Activated B cell treated with CpG ODN at 0.5 μM for 24 hours (primary cell): ENCODE data around the gene RNF121. TPM values are rescaled to one million over a fixed set of nuclear protein-coding genes. Genes with fewer than 3 reads are reported as not detected.
A peak's percentile ranks its signal among the peaks of the same experiment; 100 is the strongest.

Experiments used
- ATAC-seq: fragments of 200-7000 bp; cut with Tn5 transposase; one replicate; pipeline ENCODE4 v1.10.0; 2021; ENCODE audit warnings: low read depth, mild to moderate bottlenecking, moderate library complexity
- CTCF ChIA-PET: fragments of 350-600 bp; sonication (Branson Sonifier 250); formaldehyde crosslinking; loops from one replicate; lab custom pipeline; 2021; ENCODE audit warnings: antibody characterized with exemption; lab: Charles Lee
- POLR2A ChIA-PET: fragments of 350-600 bp; sonication (Branson Sonifier 250); formaldehyde crosslinking; loops from one replicate; lab custom pipeline; 2021; ENCODE audit warnings: antibody characterized with exemption; lab: Charles Lee
- DNase-seq: peaks from one replicate; pipeline ENCODE4 v3.0.0; 2022
- H3K27ac Mint-ChIP-seq: one replicate; pipeline ENCODE4 v1.8.0; 2020; ENCODE audit warnings: mixed read lengths
- H3K27me3 Mint-ChIP-seq: one replicate; pipeline ENCODE4 v1.8.0; 2021; ENCODE audit warnings: mixed read lengths
- H3K36me3 Mint-ChIP-seq: one replicate; pipeline ENCODE4 v1.8.0; 2021; ENCODE audit warnings: low read depth, mixed read lengths
- H3K4me1 Mint-ChIP-seq: one replicate; pipeline ENCODE4 v1.8.0; 2021; ENCODE audit warnings: mixed read lengths
- H3K4me3 Mint-ChIP-seq: one replicate; pipeline ENCODE4 v1.8.0; 2020; ENCODE audit warnings: mild to moderate bottlenecking, mixed read lengths
- H3K9me3 Mint-ChIP-seq: one replicate; pipeline ENCODE4 v1.8.0; 2020; ENCODE audit warnings: mixed read lengths
- intact Hi-C: fragments of 100-400 bp; cut with micrococcal nuclease; formaldehyde crosslinking; loops from one replicate; pipeline ENCODE4 v1.15.1; 2024
- total RNA-seq: library from RNA; stranded (reverse); gene quantifications from 2 replicates; pipeline ENCODE4 v1.2.3, GENCODE V29; 2022
- TF ChIP-seq, protein P1 (sequence below): fragments of 200-600 bp; IDR thresholded peaks from one replicate; pipeline ENCODE4 v1.8.0; 2022; ENCODE audit warnings: antibody characterized with exemption, mild to moderate bottlenecking

RNF121 gene
- total RNA-seq, 1 donor from 2014 or later: 47.4 TPM

DNA sequence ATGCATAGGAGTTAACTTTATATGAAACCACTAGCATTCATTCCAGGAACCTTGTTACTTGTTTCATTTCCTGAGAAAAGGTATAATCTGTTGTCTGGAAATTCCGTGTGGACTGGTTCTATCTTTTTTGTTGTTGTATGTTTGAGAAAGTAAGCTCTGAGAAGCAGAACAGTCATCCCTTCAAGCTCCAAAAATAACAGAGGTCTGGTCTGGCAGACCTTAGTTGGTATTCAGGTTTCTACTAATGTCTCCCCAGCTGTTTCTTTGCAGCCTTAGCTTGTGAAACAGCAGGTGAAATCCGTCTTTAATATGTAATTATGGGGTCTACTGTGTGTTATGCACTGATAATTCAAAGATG lies 2.4 kb downstream of the RNF121 start:
- H3K4me3 Mint-ChIP-seq: peak overlapping the region; percentile 95
- ChIA-PET POLR2A (interaction anchor here (0.6 to 1.3 kb wide), 4 partner anchors 15 to 112 kb away, joined by 3 to 7 read pairs (median 4); no protein-coding TSS in a partner anchor), CTCF (no interaction called here)
- H3K27ac Mint-ChIP-seq: peak overlapping the region; percentile 51
- no peaks in the 10 kb centered on the region for H3K9me3 Mint-ChIP-seq
- H3K36me3 Mint-ChIP-seq: peaks cover 15% of the 10 kb centered on the region
- no peaks in the 10 kb centered on the region for H3K27me3 Mint-ChIP-seq
- TF ChIP-seq, protein P1, sequence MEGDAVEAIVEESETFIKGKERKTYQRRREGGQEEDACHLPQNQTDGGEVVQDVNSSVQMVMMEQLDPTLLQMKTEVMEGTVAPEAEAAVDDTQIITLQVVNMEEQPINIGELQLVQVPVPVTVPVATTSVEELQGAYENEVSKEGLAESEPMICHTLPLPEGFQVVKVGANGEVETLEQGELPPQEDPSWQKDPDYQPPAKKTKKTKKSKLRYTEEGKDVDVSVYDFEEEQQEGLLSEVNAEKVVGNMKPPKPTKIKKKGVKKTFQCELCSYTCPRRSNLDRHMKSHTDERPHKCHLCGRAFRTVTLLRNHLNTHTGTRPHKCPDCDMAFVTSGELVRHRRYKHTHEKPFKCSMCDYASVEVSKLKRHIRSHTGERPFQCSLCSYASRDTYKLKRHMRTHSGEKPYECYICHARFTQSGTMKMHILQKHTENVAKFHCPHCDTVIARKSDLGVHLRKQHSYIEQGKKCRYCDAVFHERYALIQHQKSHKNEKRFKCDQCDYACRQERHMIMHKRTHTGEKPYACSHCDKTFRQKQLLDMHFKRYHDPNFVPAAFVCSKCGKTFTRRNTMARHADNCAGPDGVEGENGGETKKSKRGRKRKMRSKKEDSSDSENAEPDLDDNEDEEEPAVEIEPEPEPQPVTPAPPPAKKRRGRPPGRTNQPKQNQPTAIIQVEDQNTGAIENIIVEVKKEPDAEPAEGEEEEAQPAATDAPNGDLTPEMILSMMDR: no peak
- intact Hi-C loops: loop anchor here (2.0 kb wide), 1 partner anchor 504 kb away; the partner anchor contains the start of gene CLPB
- peaks cover 69% of the 10 kb centered on the region for H3K4me1 Mint-ChIP-seq
- DNase-seq (no peak), ATAC-seq (peak; percentile 11)

DNA sequence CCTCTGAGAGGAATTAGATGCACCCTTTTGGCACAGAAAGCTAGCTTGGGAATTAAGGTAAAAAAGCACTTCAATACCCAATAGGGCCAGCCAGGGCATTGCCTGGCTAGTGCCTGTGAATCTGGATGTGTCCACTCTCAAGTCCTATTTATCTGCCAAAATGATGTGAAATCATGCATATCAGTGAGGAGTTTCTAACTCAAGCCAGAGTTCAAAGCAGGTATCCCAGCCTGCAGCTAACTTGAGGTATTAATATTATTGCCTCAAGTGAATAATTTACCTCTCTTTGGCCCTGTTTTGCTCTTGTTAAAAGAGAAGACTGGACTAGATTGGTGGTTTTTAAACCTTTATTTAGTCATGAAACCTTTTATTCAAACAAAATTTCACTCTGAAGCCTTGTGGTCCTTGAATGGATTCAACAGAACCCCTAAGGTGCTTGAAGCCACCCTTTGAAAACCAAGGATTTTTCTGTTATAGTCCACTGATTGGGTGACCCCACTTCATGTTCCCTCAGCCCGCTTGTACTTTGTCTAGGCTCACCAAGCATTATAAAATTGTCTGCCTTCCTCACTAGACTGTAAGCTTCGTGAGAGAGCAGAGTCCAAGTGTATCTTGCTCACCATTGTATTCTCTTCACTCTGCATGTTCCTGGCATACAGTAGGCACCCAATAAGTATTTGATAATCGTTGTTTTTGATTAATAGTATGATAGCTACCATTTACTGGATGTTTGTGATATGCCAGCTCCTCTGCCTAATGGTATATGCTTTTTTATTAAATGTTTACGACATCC lies 4.5 kb downstream of the RNF121 start:
- no peak for DNase-seq
- POLR2A ChIA-PET: interaction anchor here (1.3 kb wide), 1 partner anchor 180 kb away, joined by 3 read pairs; no protein-coding TSS in a partner anchor

DNA sequence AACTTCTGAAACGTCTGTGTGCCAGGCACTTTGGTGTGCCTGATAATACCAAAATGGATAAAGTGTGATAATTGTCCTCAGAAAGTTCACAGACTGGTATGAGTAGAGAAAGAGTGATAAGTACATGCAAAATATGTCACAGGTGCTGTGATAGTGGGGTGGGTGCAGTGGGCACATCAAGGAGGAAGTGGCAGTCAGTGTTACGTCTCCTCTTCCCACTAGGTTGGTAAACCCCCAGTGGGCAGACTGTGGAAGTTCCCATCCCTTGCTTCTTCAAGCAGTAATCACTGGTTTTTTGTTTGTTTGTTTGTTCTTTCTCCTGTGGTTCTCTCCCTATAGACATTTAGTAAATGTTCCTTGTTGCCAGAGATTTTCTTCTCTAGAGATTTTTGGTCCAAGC lies 5.4 kb downstream of the RNF121 start:
- Mint-ChIP-seq H3K9me3 (no peaks in the 10 kb centered on the region), H3K36me3 (peaks cover 10% of the 10 kb centered on the region), H3K27ac (peak overlapping the region; percentile 74), H3K27me3 (no peaks in the 10 kb centered on the region), H3K4me1 (peaks cover 55% of the 10 kb centered on the region), H3K4me3 (peak overlapping the region; percentile 24)
- no peak for DNase-seq
- intact Hi-C loops: no loop called here
- POLR2A ChIA-PET: interaction anchor here (1.3 kb wide), 1 partner anchor 179 kb away, joined by 3 read pairs; no protein-coding TSS in a partner anchor
- peak; percentile 72 for ATAC-seq
- CTCF ChIA-PET: interaction anchor here (1.0 kb wide), 1 partner anchor 497 kb away, joined by 3 read pairs; no protein-coding TSS in a partner anchor
- TF ChIP-seq, protein P1: no peak

More for the DNA sequence above, 4.5 kb downstream of the RNF121 start:
- Mint-ChIP-seq H3K27me3 (no peaks in the 10 kb centered on the region), H3K4me3 (peak overlapping the region; percentile 24), H3K9me3 (no peaks in the 10 kb centered on the region), H3K4me1 (peaks cover 60% of the 10 kb centered on the region), H3K27ac (peak overlapping the region; percentile 74), H3K36me3 (peaks cover 18% of the 10 kb centered on the region)
- TF ChIP-seq, protein P1: no peak
- CTCF ChIA-PET: interaction anchor here (0.9 to 1.0 kb wide), 2 partner anchors 45 to 498 kb away, joined by 3 to 4 read pairs; no protein-coding TSS in a partner anchor
- intact Hi-C loops: no loop called here
- ATAC-seq: no peak

DNA sequence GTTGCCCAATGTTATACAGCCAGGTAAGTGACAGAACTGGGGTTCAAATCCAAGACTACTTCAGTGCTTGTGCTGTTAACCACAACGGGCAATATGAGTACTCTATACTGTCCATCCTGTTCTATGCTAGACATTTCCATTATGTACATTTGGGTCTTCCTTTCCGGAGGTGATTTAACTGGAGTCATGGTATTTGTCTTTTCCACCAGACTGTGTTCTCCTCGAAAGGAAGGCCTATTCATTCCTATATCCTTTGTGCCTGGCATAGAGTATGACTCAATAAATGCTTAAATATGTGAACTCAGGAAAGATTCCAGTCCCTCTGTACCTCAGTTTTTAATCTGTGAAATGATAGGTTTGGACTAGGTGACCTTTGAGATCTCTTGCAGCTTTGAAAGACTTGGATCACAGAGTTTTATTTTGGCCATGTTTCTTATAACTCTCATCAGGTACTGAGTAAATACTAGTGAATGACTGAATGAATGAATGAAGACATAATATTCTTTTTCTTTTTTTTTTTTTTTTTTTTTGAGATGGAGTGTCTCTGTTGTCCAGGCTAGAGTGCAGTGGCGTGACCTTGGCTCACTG lies 6.6 kb downstream of the RNF121 start:
- TF ChIP-seq, protein P1: no peak
- Mint-ChIP-seq H3K4me3 (no peak overlapping the region), H3K4me1 (peaks cover 45% of the 10 kb centered on the region), H3K9me3 (no peaks in the 10 kb centered on the region), H3K27ac (no peak overlapping the region), H3K27me3 (no peaks in the 10 kb centered on the region), H3K36me3 (peaks cover 13% of the 10 kb centered on the region)
- ATAC-seq (no peak), DNase-seq (no peak)
- CTCF ChIA-PET: no interaction called here
- POLR2A ChIA-PET: no interaction called here
- intact Hi-C loops: no loop called here

DNA sequence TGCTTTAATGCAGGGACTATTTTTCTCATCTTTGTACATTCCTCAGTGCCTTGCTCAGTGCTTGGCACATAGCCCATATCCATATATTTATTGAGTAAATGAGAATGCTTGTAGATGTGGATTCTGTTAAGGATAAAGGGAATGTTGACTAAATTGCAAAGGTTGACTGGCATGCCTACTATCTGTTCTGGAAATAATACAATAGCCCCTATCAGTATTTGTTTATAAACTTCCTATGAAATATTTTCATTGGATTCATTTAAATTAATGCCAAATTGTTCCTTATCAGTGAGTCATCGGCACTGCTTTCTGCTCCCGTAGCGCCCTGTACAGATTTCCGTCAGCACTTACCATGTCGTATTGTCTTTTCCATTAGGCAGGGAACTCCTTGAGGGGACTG lies 8.0 kb downstream of the RNF121 start:
- Mint-ChIP-seq H3K27me3 (no peaks in the 10 kb centered on the region), H3K4me3 (no peak overlapping the region), H3K27ac (no peak overlapping the region), H3K4me1 (peaks cover 31% of the 10 kb centered on the region), H3K9me3 (no peaks in the 10 kb centered on the region), H3K36me3 (peaks cover 13% of the 10 kb centered on the region)
- POLR2A ChIA-PET: no interaction called here
- intact Hi-C loops: no loop called here
- no peak for DNase-seq
- ATAC-seq: no peak
- TF ChIP-seq, protein P1: no peak
- CTCF ChIA-PET: no interaction called here
